GM18870 (cell line): ENCODE data around the gene KIDINS220.
"Not testable (repeated sequence)": the region's sequence is repeated elsewhere in the genome, so short reads cannot be mapped to it uniquely, and the experiment has no call there.

ENCODE experiments used
- ATAC-seq: cut with Tn5 transposase; IDR thresholded peaks from one replicate; pipeline ENCODE4 v1.9.1; 2021; ENCODE audit warnings: moderate library complexity; ENCODE audit not compliant: unreplicated experiment

The KIDINS220 gene

DNA sequence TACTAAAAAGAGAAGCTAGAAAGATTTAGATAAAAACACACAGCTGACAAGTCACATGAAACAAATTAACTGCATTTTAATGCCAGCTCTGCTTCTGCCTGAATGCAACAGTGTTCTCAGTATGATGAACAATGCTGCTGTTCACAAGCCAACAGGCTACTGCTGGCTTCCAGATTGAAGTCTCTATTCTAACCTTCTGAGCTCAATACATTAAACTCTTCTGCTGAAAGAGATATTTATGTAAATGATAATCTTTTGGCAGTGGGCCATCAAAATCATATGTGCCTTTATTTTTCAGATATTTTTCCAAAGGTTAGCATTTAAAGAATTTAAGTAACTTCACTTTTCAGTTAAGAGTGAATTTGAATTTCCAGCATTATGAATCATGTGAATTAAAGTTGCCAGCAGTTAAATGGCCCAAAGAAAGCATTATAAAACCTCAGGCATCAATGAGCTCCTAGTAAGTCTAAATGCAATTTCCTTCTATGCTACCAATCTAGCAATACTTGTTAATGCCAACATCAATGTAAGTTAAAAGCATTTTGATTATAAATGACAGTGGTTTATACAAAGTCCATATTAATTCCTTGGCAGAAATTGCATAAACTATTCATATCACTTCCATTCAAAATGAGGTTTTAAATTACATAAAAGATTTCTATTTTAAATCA is 83.2 kb downstream of the KIDINS220 start:
- no peak for ATAC-seq

DNA sequence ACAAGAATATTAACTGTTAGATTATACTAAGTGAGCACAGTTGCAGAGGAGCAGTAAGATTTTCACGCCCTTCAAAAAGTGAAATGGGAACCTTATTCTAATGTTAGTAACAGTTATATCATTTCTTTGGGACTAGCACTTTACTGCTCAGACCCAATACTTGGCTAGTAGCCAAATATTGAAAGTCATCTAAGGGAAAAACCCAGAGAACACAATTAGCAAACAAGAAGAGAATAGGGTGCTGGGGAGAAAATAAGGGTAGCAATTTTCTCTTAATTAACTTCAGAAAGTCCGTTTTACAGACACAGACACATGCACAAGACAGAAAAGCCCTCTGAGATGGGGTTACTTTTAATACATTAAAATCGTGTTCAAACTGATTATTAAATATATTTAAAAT is 83.8 kb downstream of the KIDINS220 start:
- ATAC-seq = no peak

DNA sequence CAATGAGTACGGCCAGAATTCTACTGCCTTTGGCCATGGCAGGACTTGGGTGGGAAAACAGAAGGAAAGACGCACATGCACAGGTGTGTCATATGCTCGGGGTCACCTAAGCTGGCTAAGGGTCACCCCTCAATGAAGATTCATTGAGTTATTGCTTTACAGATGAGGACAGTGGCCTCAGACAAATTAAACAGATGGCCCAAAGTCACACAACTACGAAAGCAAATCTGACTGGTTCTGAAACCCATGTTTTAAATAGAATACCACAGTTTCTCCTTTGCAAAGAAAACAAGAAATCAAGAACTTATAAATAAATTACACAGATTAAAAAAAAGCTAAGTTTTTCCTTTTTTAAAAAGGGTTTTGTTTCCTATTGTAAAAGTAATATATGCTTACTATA is 85.0 kb downstream of the KIDINS220 start:
- no peak for ATAC-seq

DNA sequence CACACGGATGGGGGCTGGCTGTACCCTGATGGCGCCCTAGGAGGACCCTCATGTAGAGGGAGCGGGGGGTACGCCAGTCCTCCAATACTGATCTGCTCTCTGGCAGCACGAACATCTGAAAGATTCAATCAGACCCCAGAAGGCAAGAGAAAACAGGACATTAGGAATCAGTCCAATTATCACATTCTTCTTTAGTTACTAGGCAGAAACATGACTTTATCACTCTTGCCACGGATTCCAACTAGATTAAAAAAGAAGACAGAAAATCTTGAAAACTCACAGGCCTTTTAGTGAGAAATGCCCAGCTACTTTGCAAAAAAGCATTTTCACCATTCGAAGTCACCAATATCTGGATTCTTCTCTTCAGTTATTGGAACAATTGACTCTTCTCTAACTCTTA is 87.2 kb downstream of the KIDINS220 start:
- no peak for ATAC-seq

DNA sequence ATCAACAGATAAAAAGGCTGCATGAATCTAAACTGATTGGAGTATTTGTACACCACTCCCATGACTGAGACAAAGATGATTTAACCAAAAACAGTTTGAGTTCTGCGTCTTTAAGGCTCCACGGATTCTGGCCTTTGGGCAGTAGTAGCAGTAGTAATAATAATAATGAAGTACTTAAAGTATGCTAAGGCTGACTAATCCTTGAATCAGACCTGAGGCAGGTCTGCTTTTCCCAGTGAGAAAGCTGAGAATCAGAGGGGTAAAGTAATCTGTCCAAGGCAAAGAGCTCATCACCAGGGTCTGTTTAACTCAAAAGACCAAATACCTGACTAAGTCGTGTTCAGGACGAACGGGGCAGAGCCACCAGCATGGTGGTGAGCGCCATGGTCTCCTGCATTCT is 94.2 kb downstream of the KIDINS220 start:
- ATAC-seq = no peak

DNA sequence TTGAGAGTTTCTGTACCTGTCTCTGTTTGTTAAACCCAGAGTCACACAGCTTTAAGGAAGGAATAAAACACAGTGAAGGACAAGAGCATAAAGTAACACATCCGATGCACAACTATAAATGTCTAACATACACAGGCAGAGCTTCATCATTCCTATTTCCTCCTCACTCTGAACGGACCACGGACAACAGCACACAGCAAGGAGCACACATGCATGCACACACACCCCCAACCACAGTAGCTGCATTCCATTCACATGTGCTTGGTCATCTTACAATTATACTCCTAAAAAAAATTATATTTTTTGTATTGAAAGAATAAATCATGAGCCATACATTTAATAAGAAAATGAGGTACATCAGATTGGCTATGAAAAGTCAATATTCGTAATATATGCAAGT is 97.3 kb downstream of the KIDINS220 start:
- ATAC-seq = no peak

DNA sequence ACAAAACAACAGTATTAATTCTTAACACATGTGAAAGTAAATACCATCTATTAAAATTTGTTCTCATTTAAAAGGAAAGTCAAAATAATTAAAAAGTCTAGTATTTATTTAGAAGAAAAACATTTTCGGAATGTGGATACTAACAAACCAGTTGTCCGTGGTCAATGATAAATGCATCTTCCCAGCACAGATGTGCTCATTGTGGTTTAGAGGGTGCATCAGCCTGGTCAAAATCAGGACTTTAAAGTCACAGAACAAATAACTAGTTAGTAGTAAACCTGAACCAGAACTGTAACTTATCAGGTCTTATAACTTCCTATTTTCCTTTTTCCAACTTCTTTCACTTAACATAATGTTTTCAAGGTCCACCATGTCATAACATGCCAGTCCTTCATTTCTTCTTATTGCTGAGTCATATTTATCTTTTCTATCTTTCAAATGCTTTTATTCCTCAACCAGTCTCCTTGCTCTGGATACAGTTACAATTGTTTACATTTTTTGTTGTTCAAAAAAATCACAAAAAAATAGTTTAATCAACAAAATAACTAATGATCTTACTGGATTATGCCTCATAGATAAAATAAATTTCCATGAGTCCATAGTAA is 99.7 kb downstream of the KIDINS220 start:
- ATAC-seq = no peak

DNA sequence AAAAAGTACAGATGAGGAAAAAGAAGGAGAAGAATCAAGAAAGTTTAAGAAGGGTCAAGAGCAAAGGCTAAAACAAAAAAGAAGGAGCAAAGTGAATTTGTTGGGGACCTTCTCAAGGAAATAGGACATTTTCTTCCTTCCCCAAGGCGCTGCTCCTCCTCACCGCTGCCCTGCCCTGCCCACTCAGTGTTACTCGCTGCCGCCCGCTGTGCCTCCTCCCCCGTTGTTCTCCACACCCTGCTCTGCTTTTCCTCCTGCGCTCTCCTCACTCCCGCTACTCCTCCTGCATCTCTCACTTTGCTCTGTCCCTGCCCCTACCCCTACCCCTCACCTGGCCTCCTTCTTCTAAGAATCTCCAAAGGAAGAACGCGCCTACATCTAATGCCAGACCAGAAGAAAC is 104.8 kb downstream of the KIDINS220 start:
- ATAC-seq = no peak

DNA sequence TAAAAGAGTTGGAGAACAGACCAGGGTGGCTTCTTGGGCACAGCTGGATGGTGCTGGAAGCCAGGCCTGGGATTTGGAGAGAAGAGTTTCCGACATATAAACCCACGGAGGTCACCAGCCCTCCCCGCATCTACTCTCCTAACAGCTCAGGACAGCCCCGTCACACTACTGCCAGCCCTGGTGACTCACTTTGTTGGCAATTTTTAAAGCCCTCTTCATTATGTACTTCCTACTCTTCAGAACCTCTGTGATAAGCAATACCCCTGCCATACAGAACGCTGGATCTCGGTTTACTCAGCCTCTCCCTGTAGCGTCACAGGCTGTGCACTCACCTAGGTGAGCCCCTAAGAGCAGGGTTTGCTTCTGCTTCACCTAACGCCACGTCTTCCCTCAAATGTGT is 107.5 kb downstream of the KIDINS220 start:
- ATAC-seq = no peak

DNA sequence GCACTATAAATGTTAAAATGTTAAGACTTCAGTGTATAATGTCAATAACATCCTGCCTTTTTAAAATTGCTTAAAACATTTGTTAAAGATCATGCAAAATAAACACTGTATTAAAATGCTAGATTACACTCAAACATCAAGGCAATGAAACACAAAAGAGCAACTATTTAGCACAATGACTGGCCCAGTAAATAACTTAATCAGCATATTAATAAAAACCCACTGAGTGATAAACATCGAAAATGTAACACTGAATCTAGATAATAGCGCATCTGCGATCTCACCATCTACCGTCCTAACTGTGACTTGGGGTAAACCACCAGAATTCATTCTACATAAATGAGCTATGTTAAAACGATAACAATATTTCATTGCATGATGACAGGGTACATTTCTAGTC is 108.3 kb downstream of the KIDINS220 start:
- not testable (repeated sequence) for ATAC-seq

DNA sequence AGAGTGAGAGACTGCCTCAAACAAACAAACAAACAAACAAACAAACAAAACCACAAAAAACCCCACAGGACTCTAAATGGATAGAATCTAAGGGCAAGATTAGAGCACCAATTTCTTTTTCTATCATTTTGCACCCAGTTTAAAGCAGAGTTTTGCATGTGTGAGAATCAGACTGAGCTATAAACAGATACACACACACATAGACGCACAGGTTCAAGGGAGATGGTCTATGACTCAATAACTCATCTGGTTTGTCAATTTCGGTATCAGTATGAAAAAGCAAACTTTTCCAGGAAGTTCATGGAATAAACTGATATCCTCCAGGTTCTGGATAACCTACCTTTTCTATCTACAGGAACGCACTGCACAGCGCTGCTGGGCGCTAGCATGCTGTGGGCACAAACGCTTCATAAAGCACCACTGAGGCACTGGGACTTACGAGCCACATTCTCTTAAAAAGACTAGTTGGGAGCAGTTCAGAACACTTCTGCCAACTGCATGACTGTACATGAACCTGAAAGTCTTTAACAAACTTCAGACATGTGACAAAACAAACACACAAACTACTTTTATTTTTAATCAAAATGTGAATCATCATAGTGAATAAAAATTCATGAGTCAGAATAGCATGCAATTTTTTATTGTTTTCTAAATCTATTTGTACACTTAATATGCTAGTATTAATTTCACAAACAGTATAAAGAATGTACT is 109.0 kb downstream of the KIDINS220 start:
- ATAC-seq = no peak

DNA sequence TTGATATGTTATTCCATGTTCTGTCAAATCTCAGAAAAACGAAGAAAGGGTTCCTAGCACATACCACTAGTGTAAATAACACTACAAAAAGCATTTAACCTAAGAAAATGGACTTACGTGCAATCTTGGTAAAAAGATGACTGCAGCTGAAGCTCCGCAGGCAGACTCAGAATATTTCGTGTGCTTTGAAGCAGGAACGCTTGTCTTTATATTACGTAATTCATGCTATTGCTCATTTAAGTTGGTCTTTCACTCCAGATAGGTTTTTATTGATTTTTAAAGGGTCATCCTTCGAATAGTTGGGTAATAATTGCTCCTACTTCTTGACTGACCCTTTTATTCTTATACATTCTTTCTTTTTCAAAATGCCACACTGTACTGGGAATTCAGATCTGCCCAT is 111.6 kb downstream of the KIDINS220 start:
- no peak for ATAC-seq

DNA sequence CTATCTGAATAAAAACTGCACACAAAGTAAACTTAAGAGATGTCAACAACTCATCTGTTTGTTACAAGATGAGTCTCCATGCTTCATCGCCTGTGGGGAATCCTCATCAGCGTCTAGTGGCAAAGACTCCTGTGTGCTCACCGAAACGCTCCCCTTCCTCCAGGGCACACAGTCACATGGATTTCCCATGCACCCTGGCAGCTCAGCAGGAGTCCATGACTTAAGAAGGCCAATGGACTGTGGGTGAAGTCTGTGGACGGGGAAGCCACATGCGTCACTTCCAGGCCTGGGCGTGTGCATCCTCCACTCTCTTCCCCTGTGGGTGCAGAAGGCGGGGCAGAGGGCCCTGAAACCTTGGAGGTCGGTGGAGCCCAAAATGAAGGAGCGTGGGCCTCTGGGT is 114.4 kb downstream of the KIDINS220 start:
- no peak for ATAC-seq

DNA sequence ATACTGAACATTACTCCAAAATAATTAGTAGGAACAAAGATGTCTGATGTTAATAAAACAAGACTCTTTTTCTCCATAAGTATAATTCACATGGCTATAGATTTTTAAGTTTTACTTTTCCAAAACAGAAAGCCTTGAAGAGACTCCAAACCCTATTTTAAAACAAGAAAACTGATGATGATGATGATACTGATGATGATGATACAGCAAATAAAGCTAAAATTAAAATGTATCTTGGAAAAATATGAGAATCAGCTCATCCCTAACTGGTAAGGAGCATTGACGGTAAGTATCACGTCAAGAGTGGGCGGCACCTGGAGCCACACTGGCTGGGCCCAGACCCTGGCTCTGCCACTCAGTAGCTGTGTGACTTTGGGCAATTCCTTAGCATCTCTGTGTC is 116.0 kb downstream of the KIDINS220 start:
- no peak for ATAC-seq

DNA sequence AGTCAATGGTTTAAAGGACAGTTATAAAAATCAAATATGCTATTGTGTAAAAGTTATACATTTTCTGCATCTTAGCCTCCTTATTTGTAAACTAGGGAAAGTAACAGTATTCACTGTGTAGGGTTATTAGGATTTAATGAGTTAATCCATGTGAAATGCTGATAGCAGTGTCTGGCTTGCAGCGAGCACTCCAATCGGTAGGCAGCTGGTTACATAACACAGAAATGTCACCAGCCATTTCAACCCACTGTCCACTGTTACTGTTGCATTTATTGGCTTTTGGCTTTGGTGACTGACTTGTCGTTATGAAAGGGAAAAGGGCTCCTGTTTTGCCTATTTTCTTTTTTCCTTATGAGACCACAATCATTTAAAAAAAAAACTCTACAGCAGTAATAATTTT is 116.7 kb downstream of the KIDINS220 start:
- ATAC-seq = no peak

DNA sequence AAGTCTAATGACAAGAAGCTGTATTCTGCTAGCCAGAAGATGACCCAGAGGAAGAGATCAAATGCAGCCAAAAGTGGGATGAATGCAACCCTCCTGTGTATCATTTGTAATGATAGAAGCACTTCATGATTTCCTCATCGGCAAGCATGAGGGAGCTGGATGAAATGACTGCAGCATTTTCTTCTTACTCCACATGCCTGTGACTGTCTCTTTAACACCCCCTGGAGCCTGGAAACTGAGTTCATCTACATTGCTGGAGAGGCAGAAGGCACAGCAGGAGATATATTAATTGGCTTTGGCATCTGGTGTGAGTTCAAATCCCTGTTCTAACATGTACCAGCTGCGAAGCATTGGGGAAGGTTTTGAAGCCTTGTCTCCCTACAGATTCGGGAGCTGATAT is 117.9 kb downstream of the KIDINS220 start:
- ATAC-seq = no peak

DNA sequence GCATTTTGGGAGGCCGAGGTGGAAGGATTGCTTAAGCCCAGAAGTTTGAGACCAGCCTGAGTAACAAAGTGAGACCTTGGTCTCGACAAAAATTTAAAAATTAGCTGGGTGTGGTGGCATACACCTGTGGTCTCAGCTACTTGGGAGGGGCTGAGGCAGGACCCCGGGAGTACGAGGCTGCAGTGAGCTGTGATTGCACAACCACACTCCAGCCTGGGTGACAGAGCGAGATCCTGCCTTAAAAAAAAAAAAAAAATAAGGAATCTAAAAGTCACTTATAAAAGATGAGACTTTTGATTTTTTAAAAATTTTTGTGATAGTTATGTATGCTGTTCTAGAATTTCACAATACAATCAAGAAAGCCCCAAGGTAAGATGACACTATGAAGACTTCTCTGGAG is 122.4 kb downstream of the KIDINS220 start:
- no peak for ATAC-seq

DNA sequence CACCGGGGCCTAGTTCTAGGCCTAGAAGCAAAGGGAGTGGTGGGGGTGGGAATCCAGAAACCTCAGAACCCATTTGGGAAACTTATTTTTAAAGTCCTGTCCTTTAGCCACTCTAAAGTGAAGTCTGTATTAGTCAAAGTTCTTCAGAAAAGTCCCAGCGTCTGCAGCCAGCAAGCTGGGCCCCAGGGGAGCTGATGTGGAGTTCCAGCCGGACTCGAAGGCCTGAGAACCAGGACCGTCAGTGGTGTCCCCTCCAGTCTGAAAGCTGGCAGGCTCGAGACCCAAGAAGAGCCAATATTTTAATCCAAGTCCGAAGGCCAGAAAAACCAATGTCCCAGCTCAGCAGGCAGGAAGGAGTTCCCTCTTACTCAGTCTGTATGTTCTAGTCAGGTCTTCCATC is 123.1 kb downstream of the KIDINS220 start:
- ATAC-seq = no peak

DNA sequence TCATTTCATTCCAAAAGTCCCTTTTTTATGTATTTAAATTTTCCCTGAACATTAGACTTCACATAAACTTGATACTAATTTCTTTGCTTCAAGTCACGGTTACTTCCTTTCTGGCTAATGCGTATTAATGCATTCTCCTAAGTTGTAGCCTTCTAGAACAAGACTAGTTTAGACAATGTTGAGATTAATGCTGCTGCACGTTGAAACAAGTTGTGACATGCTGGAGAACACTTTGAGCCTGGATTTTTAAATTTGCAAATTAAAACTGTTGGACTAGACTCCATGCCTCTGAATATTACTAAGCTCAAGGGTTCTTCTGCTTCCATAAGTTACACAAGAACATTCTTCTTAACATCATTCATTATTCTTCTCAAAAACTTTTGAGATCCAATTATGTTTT is 126.5 kb downstream of the KIDINS220 start:
- ATAC-seq = no peak

DNA sequence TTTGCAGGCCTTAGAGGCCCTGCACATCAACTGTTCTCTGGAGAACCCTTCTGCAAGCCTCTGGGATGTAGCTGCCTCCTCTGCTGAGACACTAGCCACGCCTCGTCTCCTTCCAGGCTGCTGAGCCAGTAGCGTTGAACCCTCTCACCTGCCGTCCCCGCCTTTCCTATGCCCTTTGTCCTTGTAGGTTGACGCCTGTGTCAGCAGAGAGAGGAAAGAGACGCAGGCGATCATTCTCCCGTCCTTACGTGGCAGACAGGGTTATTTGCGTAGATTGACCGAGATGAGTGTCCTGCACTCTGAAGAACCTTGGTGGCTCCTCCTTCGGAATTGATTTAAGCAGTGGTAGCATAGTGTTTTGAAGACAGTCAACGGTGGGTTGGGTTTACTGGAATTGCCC is 127.8 kb downstream of the KIDINS220 start:
- ATAC-seq = no peak

DNA sequence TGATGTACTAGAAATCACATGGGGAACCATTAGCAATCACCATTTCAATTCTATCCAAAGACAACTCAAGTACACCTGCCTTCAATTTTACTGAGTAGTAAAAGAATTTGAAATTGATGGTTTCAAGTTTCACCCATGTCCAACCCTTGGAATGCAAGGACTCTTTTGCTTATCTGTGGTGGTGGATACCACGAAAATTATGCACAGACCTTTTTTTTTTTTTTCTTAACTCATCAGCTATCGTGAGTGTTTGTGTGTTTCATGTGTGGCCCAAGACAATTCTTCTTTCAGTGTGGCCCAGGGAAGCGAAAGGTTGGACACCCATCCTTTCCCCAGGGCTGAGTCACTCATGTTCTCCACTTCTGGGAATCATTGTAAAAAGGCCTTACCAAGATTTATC is 132.5 kb downstream of the KIDINS220 start:
- ATAC-seq = no peak

DNA sequence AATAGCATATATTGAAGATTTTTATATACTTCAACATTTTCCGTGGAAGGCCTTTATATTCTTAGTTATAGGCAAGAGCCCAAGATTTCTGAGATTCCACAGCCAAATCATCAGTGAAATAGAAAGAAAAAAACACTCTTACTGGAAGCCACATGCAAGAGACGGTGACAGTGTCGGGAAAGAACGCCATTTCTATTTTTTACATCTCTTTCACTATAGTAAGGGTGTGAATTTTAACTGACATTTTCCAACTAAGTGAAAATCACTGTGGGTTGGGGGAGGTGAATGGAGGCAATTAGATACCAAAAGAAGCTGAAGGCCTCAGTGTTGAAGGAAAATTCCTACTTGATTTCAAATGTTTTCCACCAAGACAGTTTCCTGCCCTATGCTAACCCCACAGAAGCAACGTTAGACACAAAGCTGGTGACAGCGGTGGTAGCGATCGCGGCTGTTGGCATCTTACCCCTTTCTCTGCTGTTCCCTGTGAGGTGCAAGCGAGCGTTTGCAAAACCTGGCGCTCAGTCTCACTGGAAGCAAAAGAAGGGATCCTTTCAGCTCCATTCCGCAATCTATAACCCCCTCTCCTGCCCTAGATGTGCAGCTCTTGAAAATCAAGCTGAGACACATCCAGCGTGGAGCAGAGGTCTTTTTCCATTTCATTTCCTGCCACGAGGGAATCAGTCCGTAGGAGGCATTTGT is 135.6 kb downstream of the KIDINS220 start:
- ATAC-seq = no peak
